ENCODE measurements around the gene NTSR1.

NTSR1 gene

DNA sequence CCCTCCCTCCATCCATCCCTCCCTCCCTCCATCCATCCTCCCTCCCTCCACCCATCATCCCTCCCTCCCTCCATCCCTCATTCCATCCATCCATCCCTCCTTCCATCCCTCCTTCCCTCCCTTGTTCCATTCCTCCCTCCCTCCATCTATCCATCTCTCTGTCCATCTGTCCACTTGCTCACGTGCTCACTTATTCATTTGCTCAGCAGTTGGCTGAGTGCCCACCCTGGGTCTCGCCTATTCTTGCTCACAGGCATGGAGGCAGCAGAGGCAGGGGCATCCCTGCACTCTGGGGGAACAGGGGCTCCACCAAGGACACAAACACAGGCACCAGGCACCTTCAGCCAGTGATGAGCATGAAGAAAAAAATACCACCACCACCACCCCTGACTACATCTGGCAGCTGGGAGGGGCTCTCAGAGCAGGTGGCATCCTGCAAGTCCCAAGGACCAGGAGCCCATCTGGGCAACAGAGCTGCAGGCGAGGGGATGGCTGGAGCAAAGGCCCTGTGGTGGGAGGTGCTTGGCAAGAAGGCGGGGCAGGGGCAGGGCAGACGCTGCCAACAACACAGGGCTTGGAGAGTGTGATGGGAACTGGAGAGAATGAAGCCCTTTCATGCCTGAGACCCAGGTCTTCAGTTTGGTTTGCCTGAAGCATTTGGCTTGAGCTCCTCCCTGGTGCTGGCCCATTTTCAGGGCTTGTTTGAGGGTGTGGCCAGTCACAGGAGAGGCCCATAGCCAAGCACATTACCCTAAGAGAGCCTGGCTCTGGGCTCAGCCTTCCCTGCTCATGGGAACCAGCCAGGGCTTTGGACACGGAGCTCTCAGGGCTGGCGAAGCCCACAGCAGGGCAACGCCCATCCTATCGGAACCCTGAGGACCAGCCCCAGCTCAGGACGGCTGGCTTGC lies 47.4 kb downstream of the NTSR1 start:
- TF ChIP-seq, protein P1, sequence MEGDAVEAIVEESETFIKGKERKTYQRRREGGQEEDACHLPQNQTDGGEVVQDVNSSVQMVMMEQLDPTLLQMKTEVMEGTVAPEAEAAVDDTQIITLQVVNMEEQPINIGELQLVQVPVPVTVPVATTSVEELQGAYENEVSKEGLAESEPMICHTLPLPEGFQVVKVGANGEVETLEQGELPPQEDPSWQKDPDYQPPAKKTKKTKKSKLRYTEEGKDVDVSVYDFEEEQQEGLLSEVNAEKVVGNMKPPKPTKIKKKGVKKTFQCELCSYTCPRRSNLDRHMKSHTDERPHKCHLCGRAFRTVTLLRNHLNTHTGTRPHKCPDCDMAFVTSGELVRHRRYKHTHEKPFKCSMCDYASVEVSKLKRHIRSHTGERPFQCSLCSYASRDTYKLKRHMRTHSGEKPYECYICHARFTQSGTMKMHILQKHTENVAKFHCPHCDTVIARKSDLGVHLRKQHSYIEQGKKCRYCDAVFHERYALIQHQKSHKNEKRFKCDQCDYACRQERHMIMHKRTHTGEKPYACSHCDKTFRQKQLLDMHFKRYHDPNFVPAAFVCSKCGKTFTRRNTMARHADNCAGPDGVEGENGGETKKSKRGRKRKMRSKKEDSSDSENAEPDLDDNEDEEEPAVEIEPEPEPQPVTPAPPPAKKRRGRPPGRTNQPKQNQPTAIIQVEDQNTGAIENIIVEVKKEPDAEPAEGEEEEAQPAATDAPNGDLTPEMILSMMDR (conservative IDR thresholded peaks at IDR 0.05): no peak
- H3K27ac ChIP-seq: no peak overlapping the region

DNA sequence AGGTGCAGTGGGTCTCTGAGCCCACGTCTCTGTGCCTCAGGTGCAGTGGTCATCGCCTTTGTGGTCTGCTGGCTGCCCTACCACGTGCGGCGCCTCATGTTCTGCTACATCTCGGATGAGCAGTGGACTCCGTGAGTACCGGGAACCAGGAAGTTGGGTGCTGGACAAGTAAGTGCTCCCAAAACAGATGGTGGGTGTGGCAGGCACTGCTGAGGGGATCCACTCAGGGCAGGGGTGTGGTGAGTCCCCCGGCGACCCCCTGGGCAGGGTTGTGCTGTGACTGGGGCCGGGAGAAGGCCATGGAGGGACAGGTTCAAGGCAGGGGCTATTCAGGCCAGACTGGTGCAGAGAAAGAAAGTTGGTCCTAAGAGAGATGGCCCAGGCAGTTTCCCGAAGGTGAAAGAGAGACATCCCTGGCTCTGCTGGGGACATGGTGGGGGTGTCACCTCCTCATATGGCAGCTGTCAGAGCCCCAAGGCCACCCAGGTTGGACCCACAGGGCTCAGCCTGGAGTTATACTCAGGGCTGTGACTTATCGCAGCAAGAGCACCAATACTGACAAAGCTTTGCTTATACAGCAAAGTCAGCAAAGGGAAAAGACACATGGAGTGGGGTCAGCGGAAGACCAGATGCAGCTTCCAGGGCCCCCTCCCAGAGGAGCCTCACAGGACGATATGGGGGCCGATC lies 49.7 kb downstream of the NTSR1 start:
- TF ChIP-seq, protein P1 (conservative IDR thresholded peaks at IDR 0.05): no peak
- no peak overlapping the region for H3K27ac ChIP-seq

DNA sequence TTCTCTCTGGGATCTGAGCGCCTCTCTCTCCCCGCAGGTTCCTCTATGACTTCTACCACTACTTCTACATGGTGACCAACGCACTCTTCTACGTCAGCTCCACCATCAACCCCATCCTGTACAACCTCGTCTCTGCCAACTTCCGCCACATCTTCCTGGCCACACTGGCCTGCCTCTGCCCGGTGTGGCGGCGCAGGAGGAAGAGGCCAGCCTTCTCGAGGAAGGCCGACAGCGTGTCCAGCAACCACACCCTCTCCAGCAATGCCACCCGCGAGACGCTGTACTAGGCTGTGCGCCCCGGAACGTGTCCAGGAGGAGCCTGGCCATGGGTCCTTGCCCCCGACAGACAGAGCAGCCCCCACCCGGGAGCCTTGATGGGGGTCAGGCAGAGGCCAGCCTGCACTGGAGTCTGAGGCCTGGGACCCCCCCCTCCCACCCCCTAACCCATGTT lies 51.4 kb downstream of the NTSR1 start:
- H3K27ac ChIP-seq: no peak overlapping the region
- TF ChIP-seq, protein P1 (conservative IDR thresholded peaks at IDR 0.05): no peak

DNA sequence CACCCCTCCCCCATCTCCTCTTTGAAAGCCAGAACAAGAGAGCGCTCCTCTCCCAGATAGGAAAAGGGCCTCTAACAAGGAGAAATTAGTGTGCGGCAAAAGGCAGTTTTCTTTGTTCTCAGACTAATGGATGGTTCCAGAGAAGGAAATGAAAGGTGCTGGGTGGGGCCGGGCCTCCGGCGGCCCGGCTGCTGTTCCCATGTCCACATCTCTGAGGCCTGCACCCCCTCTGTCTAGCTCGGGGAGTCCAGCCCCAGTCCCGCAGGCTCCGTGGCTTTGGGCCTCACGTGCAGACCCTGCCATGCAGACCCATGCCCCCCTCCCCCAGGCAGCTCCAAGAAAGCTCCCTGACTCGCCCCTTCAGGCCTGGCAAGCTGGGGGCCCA lies 51.8 kb downstream of the NTSR1 start:
- TF ChIP-seq, protein P1 (conservative IDR thresholded peaks at IDR 0.05): no peak
- no peak overlapping the region for H3K27ac ChIP-seq

DNA sequence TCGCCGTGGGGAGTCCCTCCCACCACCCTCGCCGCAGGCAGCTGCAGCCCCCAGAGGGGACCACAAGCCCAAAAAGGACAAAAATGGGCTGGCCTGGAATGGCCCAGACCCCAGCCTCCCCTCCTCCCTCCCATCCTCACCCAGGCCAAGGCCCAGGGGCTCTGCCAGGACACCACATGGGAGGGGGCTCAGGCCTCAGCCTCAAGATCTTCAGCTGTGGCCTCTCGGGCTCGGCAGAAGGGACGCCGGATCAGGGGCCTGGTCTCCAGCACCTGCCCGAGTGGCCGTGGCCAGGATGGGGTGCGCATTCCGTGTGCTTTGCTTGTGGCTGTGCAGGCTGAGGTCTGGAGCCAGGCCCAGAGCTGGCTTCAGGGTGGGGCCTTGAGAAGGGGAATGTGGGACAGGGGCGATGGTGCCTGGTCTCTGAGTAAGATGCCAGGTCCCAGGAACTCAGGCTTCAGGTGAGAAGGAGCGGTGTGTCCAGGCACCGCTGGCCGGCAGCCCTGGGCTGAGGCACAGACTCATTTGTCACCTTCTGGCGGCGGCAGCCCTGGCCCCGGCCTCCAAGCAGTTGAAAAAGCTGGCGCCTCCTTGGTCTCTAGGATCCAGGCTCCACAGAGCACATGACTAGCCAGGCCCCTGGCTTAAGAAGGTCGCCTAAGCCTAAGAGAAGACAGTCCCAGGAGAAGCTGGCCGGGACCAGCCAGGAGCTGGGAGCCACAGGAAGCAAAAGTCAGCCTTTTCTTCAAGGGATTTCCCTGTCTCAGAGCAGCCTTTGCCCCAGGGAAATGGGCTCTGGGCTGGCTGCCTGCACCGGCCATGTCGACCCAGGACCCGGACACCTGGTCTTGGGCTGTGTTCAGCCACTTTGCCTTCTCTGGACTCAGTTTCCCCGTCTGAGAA lies 52.5 kb downstream of the NTSR1 start:
- TF ChIP-seq, protein P1 (conservative IDR thresholded peaks at IDR 0.05): no peak
- no peak overlapping the region for H3K27ac ChIP-seq

DNA sequence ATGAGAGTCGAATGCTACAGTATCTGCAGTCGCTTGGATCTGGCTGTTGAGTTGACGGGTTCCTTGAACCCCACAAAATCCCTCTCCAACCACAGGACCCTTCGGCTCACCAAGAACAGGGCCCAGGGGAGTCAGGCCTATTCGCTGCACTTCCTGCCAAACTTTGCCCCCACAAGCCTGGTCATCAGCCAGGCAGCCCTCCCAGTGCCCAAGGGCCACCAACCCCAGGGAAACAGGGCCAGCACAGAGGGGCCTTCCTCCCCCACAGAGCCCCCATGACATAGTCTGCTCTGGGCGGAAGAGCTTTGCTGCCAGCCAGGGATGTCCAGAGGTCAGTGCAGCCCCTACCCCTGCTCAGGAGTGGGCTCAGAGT lies 53.1 kb downstream of the NTSR1 start:
- H3K27ac ChIP-seq: no peak overlapping the region
- TF ChIP-seq, protein P1 (conservative IDR thresholded peaks at IDR 0.05): no peak

DNA sequence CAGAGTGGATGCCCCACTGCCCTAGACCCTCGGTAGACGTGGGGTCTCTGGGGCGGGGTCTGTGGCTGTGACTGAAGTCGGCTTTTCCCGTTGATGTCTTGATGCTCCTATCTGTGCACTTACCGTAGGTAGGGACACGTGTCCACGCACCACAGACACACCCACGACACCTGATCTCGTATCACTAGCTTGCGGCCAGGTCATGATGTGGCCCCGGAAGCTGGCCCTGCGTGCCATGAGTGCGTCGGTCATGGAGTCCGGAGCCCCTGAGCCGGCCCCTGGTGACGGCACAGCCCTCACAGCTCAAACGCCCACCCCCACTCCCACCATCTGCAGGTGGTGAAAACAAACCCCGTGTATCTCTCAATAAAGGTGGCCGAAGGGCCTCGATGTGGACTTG lies 53.7 kb downstream of the NTSR1 start:
- no peak overlapping the region for H3K27ac ChIP-seq
- TF ChIP-seq, protein P1 (conservative IDR thresholded peaks at IDR 0.05): no peak
